A673 (cell line): ENCODE results near the gene LYZL6. TPM values are rescaled to one million over a fixed set of nuclear protein-coding genes. Genes with fewer than 3 reads are reported as not detected.
"Not testable (repeated sequence)": the region's sequence is repeated elsewhere in the genome, so short reads cannot be mapped to it uniquely, and the experiment has no call there.

Experiments
- BruUV-seq: library from RNA; stranded (reverse); fragments of 400-500 nt; replicated peaks from 2 replicates; lab custom pipeline; 2021; lab: Mats Ljungman, UMichigan
- CTCF ChIA-PET: fragments of 300-600 bp; sonication (Branson Sonifier 250); formaldehyde crosslinking; loops from one replicate; lab custom pipeline; 2022; ENCODE audit warnings: antibody characterized with exemption; lab: Charles Lee
- POLR2A ChIA-PET: fragments of 300-600 bp; sonication (Branson Sonifier 250); formaldehyde crosslinking; loops from one replicate; lab custom pipeline; 2022; ENCODE audit warnings: antibody characterized with exemption; ENCODE audit not compliant: low non-redundant PET; lab: Charles Lee
- DNase-seq: peaks from one replicate; pipeline ENCODE4 v3.0.0-alpha.2; 2015; ENCODE audit warnings: low spot score
- H3K27ac ChIP-seq: fragments of 200-600 bp; sonication (generic); 2 replicates; pipeline ENCODE4 v1.5.1; 2016; ENCODE audit warnings: mixed run types, low read depth, mild to moderate bottlenecking, mixed read lengths, antibody characterized with exemption, low read length; ENCODE audit not compliant: poor library complexity, severe bottlenecking
- H3K27me3 ChIP-seq: fragments of 200-600 bp; sonication (generic); replicated peaks from 2 replicates; pipeline ENCODE4 v1.6.1; 2017; ENCODE audit warnings: mixed run types, low read depth, mild to moderate bottlenecking, mixed read lengths, antibody characterized with exemption, low read length; ENCODE audit not compliant: insufficient read depth, poor library complexity
- H3K36me3 ChIP-seq: fragments of 200-600 bp; sonication (generic); 2 replicates; pipeline ENCODE4 v1.6.1; 2016; ENCODE audit warnings: mixed run types, mild to moderate bottlenecking, mixed read lengths, antibody characterized with exemption, low read length; ENCODE audit not compliant: insufficient read depth, poor library complexity, severe bottlenecking
- H3K4me1 ChIP-seq: fragments of 200-600 bp; sonication (generic); 2 replicates; pipeline ENCODE4 v1.6.1; 2017; ENCODE audit warnings: mixed run types, mild to moderate bottlenecking, mixed read lengths, antibody characterized with exemption, low read length; ENCODE audit not compliant: insufficient read depth, poor library complexity, severe bottlenecking
- H3K4me3 ChIP-seq: fragments of 200-600 bp; sonication (generic); 2 replicates; pipeline ENCODE4 v1.5.1; 2016; ENCODE audit warnings: low read depth, mixed run types, mild to moderate bottlenecking, mixed read lengths, low read length; ENCODE audit not compliant: poor library complexity, severe bottlenecking
- H3K9me3 ChIP-seq: fragments of 200-600 bp; sonication (generic); 2 replicates; pipeline ENCODE4 v1.6.1; 2016; ENCODE audit warnings: mixed run types, low read depth, mild to moderate bottlenecking, mixed read lengths, antibody characterized with exemption, low read length; ENCODE audit not compliant: poor library complexity, severe bottlenecking
- EZH2 ChIP-seq: fragments of 200-600 bp; sonication (generic); IDR thresholded peaks from 2 replicates; pipeline ENCODE4 v1.6.1; 2017; ENCODE audit warnings: borderline replicate concordance, low read depth, mild to moderate bottlenecking, mixed read lengths, antibody characterized with exemption, low read length; ENCODE audit not compliant: poor library complexity, severe bottlenecking
- intact Hi-C: fragments of 100-400 bp; cut with micrococcal nuclease; formaldehyde crosslinking; loops from one replicate; pipeline ENCODE4 v1.10.0; 2022; ENCODE audit not compliant: unreplicated experiment
- total RNA-seq: library from RNA; stranded (reverse); gene quantifications from 2 replicates; pipeline ENCODE4 v1.2.3, GENCODE V29; 2021
- TF ChIP-seq, protein P1 (sequence below): fragments of 300-800, 200-600 bp; sonication (generic); conservative IDR thresholded peaks from 2 replicates; pipeline ENCODE4 v1.5.1; 2017; ENCODE audit warnings: low read depth, mild to moderate bottlenecking, antibody characterized with exemption, low read length, moderate library complexity, mixed read lengths

LYZL6 gene
- total RNA-seq, 1 experiment from 2014 or later, result not detected

DNA sequence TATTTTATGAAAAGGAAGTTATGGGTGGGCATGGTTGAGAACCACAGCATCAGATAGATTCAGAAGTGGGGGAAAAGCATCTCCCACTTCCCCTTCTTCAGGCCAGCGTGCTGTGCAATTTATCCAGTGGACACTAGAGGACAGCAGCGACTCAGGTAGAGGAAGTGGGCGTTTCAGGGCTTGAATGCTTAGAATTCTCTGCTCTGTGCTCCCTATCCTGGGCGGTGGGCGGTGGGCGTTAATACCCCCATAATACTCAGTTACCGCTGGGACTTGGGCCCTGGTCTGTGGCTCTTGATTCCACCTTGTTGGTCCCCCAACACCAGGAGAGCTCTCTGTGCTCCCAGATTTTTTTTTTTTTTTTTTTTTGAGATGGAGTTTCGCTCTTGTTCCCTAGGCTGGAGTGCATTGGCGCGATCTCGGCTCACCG is 3.7 kb upstream of the LYZL6 start:
- TF ChIP-seq, protein P1, sequence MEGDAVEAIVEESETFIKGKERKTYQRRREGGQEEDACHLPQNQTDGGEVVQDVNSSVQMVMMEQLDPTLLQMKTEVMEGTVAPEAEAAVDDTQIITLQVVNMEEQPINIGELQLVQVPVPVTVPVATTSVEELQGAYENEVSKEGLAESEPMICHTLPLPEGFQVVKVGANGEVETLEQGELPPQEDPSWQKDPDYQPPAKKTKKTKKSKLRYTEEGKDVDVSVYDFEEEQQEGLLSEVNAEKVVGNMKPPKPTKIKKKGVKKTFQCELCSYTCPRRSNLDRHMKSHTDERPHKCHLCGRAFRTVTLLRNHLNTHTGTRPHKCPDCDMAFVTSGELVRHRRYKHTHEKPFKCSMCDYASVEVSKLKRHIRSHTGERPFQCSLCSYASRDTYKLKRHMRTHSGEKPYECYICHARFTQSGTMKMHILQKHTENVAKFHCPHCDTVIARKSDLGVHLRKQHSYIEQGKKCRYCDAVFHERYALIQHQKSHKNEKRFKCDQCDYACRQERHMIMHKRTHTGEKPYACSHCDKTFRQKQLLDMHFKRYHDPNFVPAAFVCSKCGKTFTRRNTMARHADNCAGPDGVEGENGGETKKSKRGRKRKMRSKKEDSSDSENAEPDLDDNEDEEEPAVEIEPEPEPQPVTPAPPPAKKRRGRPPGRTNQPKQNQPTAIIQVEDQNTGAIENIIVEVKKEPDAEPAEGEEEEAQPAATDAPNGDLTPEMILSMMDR, result peak; percentile 56
- no peak for TF ChIP-seq EZH2
- peak; percentile 47 for DNase-seq
- Histone ChIP-seq H3K4me1 (no peaks in the 10 kb centered on the region), H3K4me3 (no peak overlapping the region), H3K36me3 (no peaks in the 10 kb centered on the region), H3K9me3 (no peaks in the 10 kb centered on the region), H3K27me3 (no peaks in the 10 kb centered on the region), H3K27ac (no peak overlapping the region)
- ChIA-PET CTCF (interaction anchor here (0.6 kb wide), 1 partner anchor 179 kb away, joined by 4 read pairs; no protein-coding TSS in a partner anchor), POLR2A (no interaction called here)
- no TSS peak for BruUV-seq
- intact Hi-C loops, result no loop called here

DNA sequence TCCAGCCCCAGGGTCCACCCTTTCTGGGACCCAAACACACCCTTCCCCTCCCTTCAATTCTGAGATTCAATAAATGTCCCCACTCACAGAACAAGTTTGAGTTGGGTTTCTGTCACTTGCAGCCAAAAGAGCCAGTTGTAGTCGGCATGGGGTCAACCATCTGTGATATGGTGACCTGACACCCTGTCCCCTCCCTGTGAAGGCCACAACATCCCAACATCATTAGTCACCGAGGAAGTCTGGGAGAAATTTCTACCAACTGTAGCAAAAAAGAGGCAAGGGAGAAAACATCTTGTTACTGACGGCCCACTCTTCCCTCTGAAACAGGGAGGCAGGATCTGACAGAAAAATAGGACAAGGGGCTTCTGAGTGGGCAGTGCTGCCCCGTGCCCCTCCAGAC is 638 bp upstream of the LYZL6 start:
- no peak overlapping the region for H3K4me3 ChIP-seq
- no peaks in the 10 kb centered on the region for H3K36me3 ChIP-seq
- intact Hi-C loops, result no loop called here
- no peak overlapping the region for H3K27ac ChIP-seq
- no peak for TF ChIP-seq EZH2
- TF ChIP-seq, protein P1, result no peak
- ChIA-PET CTCF (no interaction called here), POLR2A (no interaction called here)
- no peaks in the 10 kb centered on the region for H3K9me3 ChIP-seq
- no peaks in the 10 kb centered on the region for H3K27me3 ChIP-seq
- H3K4me1 ChIP-seq, result no peaks in the 10 kb centered on the region
- no peak for DNase-seq
- BruUV-seq, result no TSS peak

DNA sequence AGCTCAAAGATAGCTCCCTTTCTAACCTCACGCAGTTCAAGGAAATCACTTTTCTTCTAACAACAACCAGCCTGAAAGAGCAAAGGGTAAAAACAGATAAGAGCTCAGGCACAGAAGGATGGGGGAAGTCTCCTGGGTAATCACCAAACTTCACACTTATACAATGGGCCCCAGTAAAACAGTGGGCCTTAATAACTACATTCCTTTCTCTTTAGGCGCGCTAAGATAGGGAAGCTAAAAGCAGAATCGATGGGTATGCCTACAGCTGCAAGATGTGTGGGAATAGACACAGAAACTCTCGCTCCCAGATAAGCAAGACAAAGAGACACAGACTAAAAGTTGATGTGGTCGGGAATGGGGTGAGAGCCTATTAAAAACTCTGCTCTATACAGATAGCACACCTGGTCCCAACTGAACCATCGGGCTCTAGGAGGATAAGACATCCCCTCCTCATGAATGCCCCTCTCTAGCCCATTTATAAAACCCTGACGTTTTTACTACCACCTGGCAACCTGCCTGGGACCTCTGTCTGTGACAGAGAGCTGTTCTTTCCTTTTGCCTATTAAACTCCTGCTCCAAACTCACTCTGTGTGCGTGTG is 826 bp downstream of the LYZL6 start:
- intact Hi-C loops, result no loop called here

DNA sequence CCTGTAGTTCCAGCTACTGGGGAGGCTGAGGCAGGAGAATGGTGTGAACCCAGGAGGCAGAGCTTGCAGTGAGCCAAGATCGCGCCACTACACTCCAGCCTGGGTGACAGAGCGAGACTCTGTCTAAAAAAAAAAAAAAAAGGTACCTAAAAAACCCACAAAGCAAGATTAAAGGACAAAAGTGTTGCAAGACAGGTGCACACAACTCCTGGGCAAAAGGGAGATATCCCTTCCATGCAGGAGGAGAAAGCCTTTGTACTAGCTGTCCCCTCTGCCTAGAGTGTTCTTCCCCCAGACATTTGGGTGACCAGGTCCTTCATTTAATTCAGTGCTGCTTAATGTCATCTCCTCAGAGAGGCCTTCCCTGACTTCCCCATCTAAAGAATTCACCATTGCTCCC is 5.0 kb downstream of the LYZL6 start:
- H3K4me3 ChIP-seq, H3K9me3 ChIP-seq, DNase-seq, BruUV-seq, intact Hi-C loops, H3K36me3 ChIP-seq, H3K4me1 ChIP-seq, CTCF ChIA-PET, H3K27me3 ChIP-seq, H3K27ac ChIP-seq, POLR2A ChIA-PET: not testable (repeated sequence)

More for the DNA sequence above, 826 bp downstream of the LYZL6 start:
- Histone ChIP-seq H3K9me3 (no peaks in the 10 kb centered on the region), H3K4me1 (no peaks in the 10 kb centered on the region), H3K27ac (no peak overlapping the region), H3K27me3 (no peaks in the 10 kb centered on the region), H3K36me3 (no peaks in the 10 kb centered on the region), H3K4me3 (no peak overlapping the region)
- ChIA-PET CTCF (no interaction called here), POLR2A (no interaction called here)
- BruUV-seq, result no TSS peak
- TF ChIP-seq, protein P1, result no peak
- no peak for DNase-seq
